HepG2 (cell line): Measurements from ENCODE around the gene KDM6B. TPM values are rescaled to one million over a fixed set of nuclear protein-coding genes. Genes with fewer than 3 reads are reported as not detected.

Source experiments
- BHLHE40 ChIP-seq: IDR thresholded peaks from 2 replicates; pipeline ENCODE4 v1.6.1; 2011; ENCODE audit warnings: low read length, improper control_type of control experiment
- CBX2 ChIP-seq, 2 experiments: fragments of 200-600 bp in 1 of 2; sonication (generic); formaldehyde crosslinking in 1 of 2; IDR thresholded peaks; 2 replicates each; pipeline versions ENCODE4 v1.7.0 to v1.8.1; 2018 to 2022; ENCODE audit warnings: low read depth in 2 of 2, low read length in 1 of 2, mild to moderate bottlenecking in 1 of 2, missing genetic modification reagents in 1 of 2
- CREM ChIP-seq, 2 experiments: sonication (generic) in 1 of 2; formaldehyde crosslinking in 1 of 2; IDR thresholded peaks; 2 replicates each; pipeline versions ENCODE4 v1.4.0 to v1.6.1; 2016 to 2020; ENCODE audit warnings: antibody characterized with exemption in 1 of 2, mild to moderate bottlenecking in 1 of 2, missing genetic modification reagents in 1 of 2
- FOXK1 ChIP-seq: sonication (generic); formaldehyde crosslinking; IDR thresholded peaks from 2 replicates; pipeline ENCODE4 v1.4.0; 2020; ENCODE audit warnings: low read depth, missing genetic modification reagents, borderline replicate concordance
- IRF2 ChIP-seq: IDR thresholded peaks from 2 replicates; pipeline ENCODE4 v1.6.1; 2018; ENCODE audit warnings: missing genetic modification reagents, missing compliant biosample characterization
- JUND ChIP-seq: sonication (generic); formaldehyde crosslinking; IDR thresholded peaks from 2 replicates; pipeline ENCODE4 v1.8.0; 2022; ENCODE audit warnings: mild to moderate bottlenecking, missing genetic modification reagents
- KDM5A ChIP-seq: fragments of 200-600 bp; sonication (generic); IDR thresholded peaks from 2 replicates; pipeline ENCODE4 v1.7.0; 2018; ENCODE audit warnings: antibody characterized with exemption, mild to moderate bottlenecking, low read length, borderline replicate concordance
- NCOA5 ChIP-seq: sonication (generic); formaldehyde crosslinking; IDR thresholded peaks from 2 replicates; pipeline ENCODE4 v1.4.0; 2020; ENCODE audit warnings: missing genetic modification reagents
- NFE2L1 ChIP-seq: sonication (generic); formaldehyde crosslinking; IDR thresholded peaks from 2 replicates; pipeline ENCODE4 v1.4.0; 2020; ENCODE audit warnings: missing genetic modification reagents, mild to moderate bottlenecking, borderline replicate concordance
- PCBP1 ChIP-seq: fragments of 200-400 bp; formaldehyde crosslinking; IDR thresholded peaks from 2 replicates; pipeline ENCODE4 v1.6.1; 2017; ENCODE audit warnings: mild to moderate bottlenecking, low read depth, low read length, borderline replicate concordance
- SNRNP70 ChIP-seq: fragments of 200-400 bp; formaldehyde crosslinking; IDR thresholded peaks from 2 replicates; pipeline ENCODE4 v1.6.1; 2017; ENCODE audit warnings: mild to moderate bottlenecking, low read depth, low read length, moderate library complexity
- SOX13 ChIP-seq, 3 experiments: fragments of 450-650 bp in 1 of 3; sonication (generic) in 1 of 3; formaldehyde crosslinking in 1 of 3; IDR thresholded peaks in 2 of 3; conservative IDR thresholded peaks in 1 of 3; 2 replicates each; pipeline versions ENCODE4 v1.5.0 to v1.6.1; 2016 to 2020; ENCODE audit warnings: antibody characterized with exemption in 1 of 3, mild to moderate bottlenecking in 1 of 3, missing compliant biosample characterization in 1 of 3, missing genetic modification reagents in 1 of 3, moderate library complexity in 1 of 3
- TCF12 ChIP-seq, 2 experiments: fragments of 450-650 bp in 1 of 2; sonication (generic) in 1 of 2; formaldehyde crosslinking in 1 of 2; IDR thresholded peaks; 2 replicates each; pipeline versions ENCODE4 v1.6.1 to v1.8.0; 2017 to 2022; ENCODE audit warnings: antibody characterized with exemption in 1 of 2, mild to moderate bottlenecking in 1 of 2, missing genetic modification reagents in 1 of 2, moderate library complexity in 1 of 2
- ZEB1 ChIP-seq: IDR thresholded peaks from 2 replicates; pipeline ENCODE4 v1.6.1; 2012; ENCODE audit warnings: mild to moderate bottlenecking, low read depth, inconsistent platforms; ENCODE audit not compliant: insufficient replicate concordance
- ZNF430 ChIP-seq: sonication (generic); formaldehyde crosslinking; IDR thresholded peaks from 2 replicates; pipeline ENCODE4 v1.9.0; 2021; ENCODE audit warnings: mild to moderate bottlenecking, missing genetic modification reagents
- ZNF672 ChIP-seq: sonication (generic); formaldehyde crosslinking; IDR thresholded peaks from 2 replicates; pipeline ENCODE4 v1.8.1; 2022; ENCODE audit warnings: missing genetic modification reagents
- ZNF703 ChIP-seq: sonication (generic); formaldehyde crosslinking; IDR thresholded peaks from 2 replicates; pipeline ENCODE4 v1.5.1; 2020; ENCODE audit warnings: missing genetic modification reagents, mild to moderate bottlenecking, moderate library complexity, borderline replicate concordance
- ZNF841 ChIP-seq: sonication (generic); formaldehyde crosslinking; IDR thresholded peaks from 2 replicates; pipeline ENCODE4 v1.8.1; 2023; ENCODE audit warnings: missing genetic modification reagents, borderline replicate concordance
- ZSCAN29 ChIP-seq: sonication (generic); formaldehyde crosslinking; conservative IDR thresholded peaks from 2 replicates; pipeline ENCODE4 v1.4.0; 2020; ENCODE audit warnings: mild to moderate bottlenecking, missing genetic modification reagents
- polyA plus RNA-seq, 8 experiments: library from polyadenylated mRNA; depleted of rRNA in 3 of 8; stranded (reverse) in 7 of 8; unstranded in 1 of 8; fragments of >200 nt; fragmentation: Illumina TruSeq in 4 of 8; extraction: Trizol in 4 of 8; gene quantifications; 2 replicates each; pipeline versions ENCODE4 v1.2.1 to v1.2.3, GENCODE V29; 2011 to 2016; ENCODE audit warnings: low read depth in 4 of 8, missing spikeins in 1 of 8, mixed read lengths in 1 of 8; ENCODE audit not compliant: insufficient read depth in 1 of 8
- total RNA-seq, 5 experiments: library from RNA; depleted of rRNA; stranded (reverse); fragments of >200 nt; fragmentation: Illumina TruSeq; extraction: Trizol; gene quantifications; 2 replicates each; pipeline ENCODE4 v1.2.3, GENCODE V29; 2016; ENCODE audit warnings: low read depth in 1 of 5
- TF ChIP-seq, protein P1 (sequence below), 2 experiments: IDR thresholded peaks; 2 replicates each; pipeline ENCODE4 v1.6.1; 2011 to 2012; ENCODE audit warnings: low read length in 2 of 2, borderline replicate concordance in 1 of 2, low read depth in 1 of 2, mild to moderate bottlenecking in 1 of 2, moderate library complexity in 1 of 2
- TF ChIP-seq, protein P2 (sequence below): sonication (generic); formaldehyde crosslinking; IDR thresholded peaks from 2 replicates; pipeline ENCODE4 v1.4.0; 2020; ENCODE audit warnings: missing genetic modification reagents, borderline replicate concordance
- TF ChIP-seq, protein P3 (sequence below): sonication (generic); formaldehyde crosslinking; IDR thresholded peaks from 2 replicates; pipeline ENCODE4 v1.8.0; 2022; ENCODE audit warnings: mild to moderate bottlenecking, missing genetic modification reagents, moderate library complexity

Gene KDM6B
- total and polyA plus RNA-seq, 2 of the 13 experiments (the other 11 are each of a cell fraction or from before 2014, with no cell fraction given) = 1.3 to 2.1 TPM

DNA sequence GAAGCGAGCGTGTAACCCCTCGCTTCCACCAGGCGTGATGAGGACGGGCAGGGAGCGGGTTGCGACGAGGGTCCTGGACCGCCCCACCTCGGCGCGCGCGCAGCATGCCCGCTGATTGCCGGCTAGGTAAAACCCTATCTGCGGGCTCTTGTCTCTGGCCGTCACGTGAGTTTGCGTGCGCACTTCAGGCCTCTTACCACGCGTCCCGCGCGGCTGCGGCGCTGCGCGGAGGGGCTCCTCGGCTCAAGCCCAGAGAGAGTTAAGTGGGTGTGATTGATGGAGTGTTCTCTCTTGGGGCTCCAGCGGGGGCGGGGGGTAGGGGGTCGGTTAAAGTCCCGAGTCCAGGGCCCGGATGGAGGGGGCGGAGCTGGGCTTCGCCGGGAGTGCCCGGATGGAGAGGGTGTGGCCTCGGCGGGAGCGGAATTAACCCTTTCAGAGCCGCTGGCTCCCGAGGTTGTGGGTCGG is 7.9 kb downstream of the KDM6B start (continued):
- TF ChIP-seq, protein P1, sequence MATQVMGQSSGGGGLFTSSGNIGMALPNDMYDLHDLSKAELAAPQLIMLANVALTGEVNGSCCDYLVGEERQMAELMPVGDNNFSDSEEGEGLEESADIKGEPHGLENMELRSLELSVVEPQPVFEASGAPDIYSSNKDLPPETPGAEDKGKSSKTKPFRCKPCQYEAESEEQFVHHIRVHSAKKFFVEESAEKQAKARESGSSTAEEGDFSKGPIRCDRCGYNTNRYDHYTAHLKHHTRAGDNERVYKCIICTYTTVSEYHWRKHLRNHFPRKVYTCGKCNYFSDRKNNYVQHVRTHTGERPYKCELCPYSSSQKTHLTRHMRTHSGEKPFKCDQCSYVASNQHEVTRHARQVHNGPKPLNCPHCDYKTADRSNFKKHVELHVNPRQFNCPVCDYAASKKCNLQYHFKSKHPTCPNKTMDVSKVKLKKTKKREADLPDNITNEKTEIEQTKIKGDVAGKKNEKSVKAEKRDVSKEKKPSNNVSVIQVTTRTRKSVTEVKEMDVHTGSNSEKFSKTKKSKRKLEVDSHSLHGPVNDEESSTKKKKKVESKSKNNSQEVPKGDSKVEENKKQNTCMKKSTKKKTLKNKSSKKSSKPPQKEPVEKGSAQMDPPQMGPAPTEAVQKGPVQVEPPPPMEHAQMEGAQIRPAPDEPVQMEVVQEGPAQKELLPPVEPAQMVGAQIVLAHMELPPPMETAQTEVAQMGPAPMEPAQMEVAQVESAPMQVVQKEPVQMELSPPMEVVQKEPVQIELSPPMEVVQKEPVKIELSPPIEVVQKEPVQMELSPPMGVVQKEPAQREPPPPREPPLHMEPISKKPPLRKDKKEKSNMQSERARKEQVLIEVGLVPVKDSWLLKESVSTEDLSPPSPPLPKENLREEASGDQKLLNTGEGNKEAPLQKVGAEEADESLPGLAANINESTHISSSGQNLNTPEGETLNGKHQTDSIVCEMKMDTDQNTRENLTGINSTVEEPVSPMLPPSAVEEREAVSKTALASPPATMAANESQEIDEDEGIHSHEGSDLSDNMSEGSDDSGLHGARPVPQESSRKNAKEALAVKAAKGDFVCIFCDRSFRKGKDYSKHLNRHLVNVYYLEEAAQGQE (IDR thresholded peaks at IDR 0.05; ENCODE audit: borderline replicate concordance in 1 of 2, low read depth in 1 of 2, low read length in 2 of 2) = no peak
- TF ChIP-seq ZSCAN29 (CRISPR knock-in tag) (no peak), FOXK1 (CRISPR knock-in tag) (no peak), NFE2L1 (no peak), BHLHE40 (peak; percentile 88), SOX13 (IDR thresholded peaks at IDR 0.05) (no peak), SOX13 (CRISPR knock-in tag; conservative IDR thresholded peaks at IDR 0.05 in 1 of 2, IDR thresholded peaks at IDR 0.05 in 1 of 2) (no peak), ZNF841 (no peak), CREM (IDR thresholded peaks at IDR 0.05) (no peak), CREM (CRISPR knock-in tag; IDR thresholded peaks at IDR 0.05) (no peak), ZNF672 (CRISPR knock-in tag) (no peak), CBX2 (IDR thresholded peaks at IDR 0.05; ENCODE audit: low read depth, low read length) (no peak), CBX2 (CRISPR knock-in tag; IDR thresholded peaks at IDR 0.05; ENCODE audit: low read depth) (no peak), ZNF703 (CRISPR knock-in tag) (no peak), SNRNP70 (no peak), KDM5A (peak; percentile 73; the same call in 1 of the 2 replicates), JUND (CRISPR knock-in tag) (no peak; the same call in 1 of the 2 replicates), TCF12 (IDR thresholded peaks at IDR 0.05) (no peak), TCF12 (CRISPR knock-in tag; IDR thresholded peaks at IDR 0.05) (no peak), IRF2 (CRISPR knock-in tag) (no peak), ZEB1 (no peak), ZNF430 (CRISPR knock-in tag) (no peak), NCOA5 (CRISPR knock-in tag) (no peak), PCBP1 (no peak)
- TF ChIP-seq, protein P2, sequence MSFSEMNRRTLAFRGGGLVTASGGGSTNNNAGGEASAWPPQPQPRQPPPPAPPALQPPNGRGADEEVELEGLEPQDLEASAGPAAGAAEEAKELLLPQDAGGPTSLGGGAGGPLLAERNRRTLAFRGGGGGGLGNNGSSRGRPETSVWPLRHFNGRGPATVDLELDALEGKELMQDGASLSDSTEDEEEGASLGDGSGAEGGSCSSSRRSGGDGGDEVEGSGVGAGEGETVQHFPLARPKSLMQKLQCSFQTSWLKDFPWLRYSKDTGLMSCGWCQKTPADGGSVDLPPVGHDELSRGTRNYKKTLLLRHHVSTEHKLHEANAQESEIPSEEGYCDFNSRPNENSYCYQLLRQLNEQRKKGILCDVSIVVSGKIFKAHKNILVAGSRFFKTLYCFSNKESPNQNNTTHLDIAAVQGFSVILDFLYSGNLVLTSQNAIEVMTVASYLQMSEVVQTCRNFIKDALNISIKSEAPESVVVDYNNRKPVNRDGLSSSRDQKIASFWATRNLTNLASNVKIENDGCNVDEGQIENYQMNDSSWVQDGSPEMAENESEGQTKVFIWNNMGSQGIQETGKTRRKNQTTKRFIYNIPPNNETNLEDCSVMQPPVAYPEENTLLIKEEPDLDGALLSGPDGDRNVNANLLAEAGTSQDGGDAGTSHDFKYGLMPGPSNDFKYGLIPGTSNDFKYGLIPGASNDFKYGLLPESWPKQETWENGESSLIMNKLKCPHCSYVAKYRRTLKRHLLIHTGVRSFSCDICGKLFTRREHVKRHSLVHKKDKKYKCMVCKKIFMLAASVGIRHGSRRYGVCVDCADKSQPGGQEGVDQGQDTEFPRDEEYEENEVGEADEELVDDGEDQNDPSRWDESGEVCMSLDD (CRISPR knock-in tag) = no peak
- TF ChIP-seq, protein P3, sequence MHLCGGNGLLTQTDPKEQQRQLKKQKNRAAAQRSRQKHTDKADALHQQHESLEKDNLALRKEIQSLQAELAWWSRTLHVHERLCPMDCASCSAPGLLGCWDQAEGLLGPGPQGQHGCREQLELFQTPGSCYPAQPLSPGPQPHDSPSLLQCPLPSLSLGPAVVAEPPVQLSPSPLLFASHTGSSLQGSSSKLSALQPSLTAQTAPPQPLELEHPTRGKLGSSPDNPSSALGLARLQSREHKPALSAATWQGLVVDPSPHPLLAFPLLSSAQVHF (CRISPR knock-in tag) = no peak
